HEK293 (cell line): ENCODE data around the gene MAP4K2.

Experiments
- KLF9 ChIP-seq: fragments of 450-650 bp; formaldehyde crosslinking; IDR thresholded peaks from 2 replicates; pipeline ENCODE4 v1.5.1; 2016; ENCODE audit warnings: missing biosample characterization, missing genetic modification characterization, low read depth
- MZF1 ChIP-seq: fragments of 450-650 bp; formaldehyde crosslinking; IDR thresholded peaks from 2 replicates; pipeline ENCODE4 v1.5.1; 2017; ENCODE audit warnings: missing biosample characterization, missing genetic modification characterization, borderline replicate concordance
- PRDM1 ChIP-seq: fragments of 450-650 bp; formaldehyde crosslinking; IDR thresholded peaks from 2 replicates; pipeline ENCODE4; 2016; ENCODE audit warnings: missing biosample characterization, missing genetic modification characterization
- YY1 ChIP-seq: fragments of 450-650 bp; formaldehyde crosslinking; IDR thresholded peaks from 2 replicates; pipeline ENCODE4 v1.5.1; 2018; ENCODE audit warnings: missing biosample characterization, missing genetic modification characterization
- ZNF121 ChIP-seq: fragments of 450-650 bp; formaldehyde crosslinking; IDR thresholded peaks from 2 replicates; pipeline ENCODE4 v1.5.1; 2016; ENCODE audit warnings: missing biosample characterization, missing genetic modification characterization
- ZNF133 ChIP-seq: fragments of 450-650 bp; formaldehyde crosslinking; IDR thresholded peaks from 2 replicates; pipeline ENCODE4 v1.5.1; 2016; ENCODE audit warnings: missing biosample characterization, missing genetic modification characterization
- TF ChIP-seq, protein P1 (sequence below): fragments of 450-650 bp; formaldehyde crosslinking; IDR thresholded peaks from 2 replicates; pipeline ENCODE4 v1.5.1; 2016; ENCODE audit warnings: missing biosample characterization, missing genetic modification characterization
- TF ChIP-seq, protein P2 (sequence below): fragments of 450-650 bp; formaldehyde crosslinking; IDR thresholded peaks from 2 replicates; pipeline ENCODE4 v1.5.1; 2016; ENCODE audit warnings: missing biosample characterization, missing genetic modification characterization, low read depth
- TF ChIP-seq, protein P3 (sequence below): fragments of 450-650 bp; formaldehyde crosslinking; optimal IDR thresholded peaks from 2 replicates; pipeline ENCODE3; 2016; ENCODE audit warnings: missing biosample characterization, mild to moderate bottlenecking, missing genetic modification characterization
- TF ChIP-seq, protein P4 (sequence below): fragments of 450-650 bp; formaldehyde crosslinking; IDR thresholded peaks from 2 replicates; pipeline ENCODE4 v1.5.1; 2016; ENCODE audit warnings: missing biosample characterization, missing genetic modification characterization, low read depth

DNA sequence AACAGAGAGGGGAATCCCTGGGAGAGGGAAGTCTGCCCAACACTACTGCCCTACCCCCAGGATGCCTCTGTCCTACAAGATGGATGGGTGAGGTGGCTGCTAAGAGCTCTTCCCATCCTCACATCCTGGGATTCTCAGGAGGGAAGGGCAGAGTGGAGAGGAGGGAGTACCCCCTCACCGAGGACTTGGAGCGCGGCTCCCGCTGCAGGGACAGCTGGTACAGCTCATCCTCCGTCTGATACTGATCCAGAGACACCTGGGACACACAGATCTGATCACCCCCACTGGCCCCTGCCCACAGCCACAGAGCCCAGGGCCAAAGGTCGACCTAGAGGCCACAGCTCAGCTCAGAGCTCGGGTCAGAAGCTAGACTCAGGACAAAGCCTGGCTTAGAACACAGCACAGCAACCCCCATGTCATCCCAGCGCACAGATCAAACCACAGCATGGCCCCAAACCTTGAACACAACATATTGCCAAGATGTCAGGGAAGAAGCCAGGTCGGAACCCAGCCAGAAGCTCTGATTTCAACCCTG lies 67.2 kb downstream of the MAP4K2 start:
- TF ChIP-seq, protein P1, sequence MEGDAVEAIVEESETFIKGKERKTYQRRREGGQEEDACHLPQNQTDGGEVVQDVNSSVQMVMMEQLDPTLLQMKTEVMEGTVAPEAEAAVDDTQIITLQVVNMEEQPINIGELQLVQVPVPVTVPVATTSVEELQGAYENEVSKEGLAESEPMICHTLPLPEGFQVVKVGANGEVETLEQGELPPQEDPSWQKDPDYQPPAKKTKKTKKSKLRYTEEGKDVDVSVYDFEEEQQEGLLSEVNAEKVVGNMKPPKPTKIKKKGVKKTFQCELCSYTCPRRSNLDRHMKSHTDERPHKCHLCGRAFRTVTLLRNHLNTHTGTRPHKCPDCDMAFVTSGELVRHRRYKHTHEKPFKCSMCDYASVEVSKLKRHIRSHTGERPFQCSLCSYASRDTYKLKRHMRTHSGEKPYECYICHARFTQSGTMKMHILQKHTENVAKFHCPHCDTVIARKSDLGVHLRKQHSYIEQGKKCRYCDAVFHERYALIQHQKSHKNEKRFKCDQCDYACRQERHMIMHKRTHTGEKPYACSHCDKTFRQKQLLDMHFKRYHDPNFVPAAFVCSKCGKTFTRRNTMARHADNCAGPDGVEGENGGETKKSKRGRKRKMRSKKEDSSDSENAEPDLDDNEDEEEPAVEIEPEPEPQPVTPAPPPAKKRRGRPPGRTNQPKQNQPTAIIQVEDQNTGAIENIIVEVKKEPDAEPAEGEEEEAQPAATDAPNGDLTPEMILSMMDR (tag by site-specific recombination) = no peak
- TF ChIP-seq, protein P2, sequence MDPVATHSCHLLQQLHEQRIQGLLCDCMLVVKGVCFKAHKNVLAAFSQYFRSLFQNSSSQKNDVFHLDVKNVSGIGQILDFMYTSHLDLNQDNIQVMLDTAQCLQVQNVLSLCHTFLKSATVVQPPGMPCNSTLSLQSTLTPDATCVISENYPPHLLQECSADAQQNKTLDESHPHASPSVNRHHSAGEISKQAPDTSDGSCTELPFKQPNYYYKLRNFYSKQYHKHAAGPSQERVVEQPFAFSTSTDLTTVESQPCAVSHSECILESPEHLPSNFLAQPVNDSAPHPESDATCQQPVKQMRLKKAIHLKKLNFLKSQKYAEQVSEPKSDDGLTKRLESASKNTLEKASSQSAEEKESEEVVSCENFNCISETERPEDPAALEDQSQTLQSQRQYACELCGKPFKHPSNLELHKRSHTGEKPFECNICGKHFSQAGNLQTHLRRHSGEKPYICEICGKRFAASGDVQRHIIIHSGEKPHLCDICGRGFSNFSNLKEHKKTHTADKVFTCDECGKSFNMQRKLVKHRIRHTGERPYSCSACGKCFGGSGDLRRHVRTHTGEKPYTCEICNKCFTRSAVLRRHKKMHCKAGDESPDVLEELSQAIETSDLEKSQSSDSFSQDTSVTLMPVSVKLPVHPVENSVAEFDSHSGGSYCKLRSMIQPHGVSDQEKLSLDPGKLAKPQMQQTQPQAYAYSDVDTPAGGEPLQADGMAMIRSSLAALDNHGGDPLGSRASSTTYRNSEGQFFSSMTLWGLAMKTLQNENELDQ = no peak
- TF ChIP-seq ZNF133 (no peak), KLF9 (tag by site-specific recombination) (no peak), MZF1 (tag by site-specific recombination) (no peak), PRDM1 (tag by site-specific recombination) (no peak), YY1 (no peak), ZNF121 (tag by site-specific recombination) (no peak)
- TF ChIP-seq, protein P3, sequence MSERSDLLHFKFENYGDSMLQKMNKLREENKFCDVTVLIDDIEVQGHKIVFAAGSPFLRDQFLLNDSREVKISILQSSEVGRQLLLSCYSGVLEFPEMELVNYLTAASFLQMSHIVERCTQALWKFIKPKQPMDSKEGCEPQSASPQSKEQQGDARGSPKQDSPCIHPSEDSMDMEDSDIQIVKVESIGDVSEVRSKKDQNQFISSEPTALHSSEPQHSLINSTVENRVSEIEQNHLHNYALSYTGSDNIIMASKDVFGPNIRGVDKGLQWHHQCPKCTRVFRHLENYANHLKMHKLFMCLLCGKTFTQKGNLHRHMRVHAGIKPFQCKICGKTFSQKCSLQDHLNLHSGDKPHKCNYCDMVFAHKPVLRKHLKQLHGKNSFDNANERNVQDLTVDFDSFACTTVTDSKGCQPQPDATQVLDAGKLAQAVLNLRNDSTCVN (tag by site-specific recombination) = no peak
- TF ChIP-seq, protein P4, sequence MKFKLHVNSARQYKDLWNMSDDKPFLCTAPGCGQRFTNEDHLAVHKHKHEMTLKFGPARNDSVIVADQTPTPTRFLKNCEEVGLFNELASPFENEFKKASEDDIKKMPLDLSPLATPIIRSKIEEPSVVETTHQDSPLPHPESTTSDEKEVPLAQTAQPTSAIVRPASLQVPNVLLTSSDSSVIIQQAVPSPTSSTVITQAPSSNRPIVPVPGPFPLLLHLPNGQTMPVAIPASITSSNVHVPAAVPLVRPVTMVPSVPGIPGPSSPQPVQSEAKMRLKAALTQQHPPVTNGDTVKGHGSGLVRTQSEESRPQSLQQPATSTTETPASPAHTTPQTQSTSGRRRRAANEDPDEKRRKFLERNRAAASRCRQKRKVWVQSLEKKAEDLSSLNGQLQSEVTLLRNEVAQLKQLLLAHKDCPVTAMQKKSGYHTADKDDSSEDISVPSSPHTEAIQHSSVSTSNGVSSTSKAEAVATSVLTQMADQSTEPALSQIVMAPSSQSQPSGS (tag by site-specific recombination) = no peak
